GM21576 (cell line): ENCODE measurements around the gene PCDHA13.
"Not testable (repeated sequence)": the region's sequence is repeated elsewhere in the genome, so short reads cannot be mapped to it uniquely, and the experiment has no call there.

Experiments
- ATAC-seq: cut with Tn5 transposase; IDR thresholded peaks from one replicate; pipeline ENCODE4 v1.9.1; 2021; ENCODE audit warnings: mild to moderate bottlenecking, moderate library complexity; ENCODE audit not compliant: unreplicated experiment

The PCDHA13 gene

GRCh38 chr5:140868721-140869554, 13.0 kb upstream of the PCDHA13 start, which contains the start of gene PCDHA11:
PCDHA11 (plus strand) TSS chr5:140868957; CDS start chr5:140869104, 147 bp downstream.
- no peak for ATAC-seq

- no peak for ATAC-seq
Measured at GRCh38 chr5:140869555-140869886, 12.4 kb upstream of the PCDHA13 start.

GRCh38 chr5:140870221-140871201, 11.4 kb upstream of the PCDHA13 start:
- no peak for ATAC-seq

GRCh38 chr5:140875085-140876065, 6.5 kb upstream of the PCDHA13 start, which contains the start of gene PCDHA12:
PCDHA12 (plus strand) TSS chr5:140875308; CDS start chr5:140875473, 165 bp downstream.
- ATAC-seq, result no peak

- ATAC-seq, result not testable (repeated sequence)
Measured at GRCh38 chr5:140876541-140877261, 5.2 kb upstream of the PCDHA13 start.

- ATAC-seq, result no peak
Measured at GRCh38 chr5:140877262-140877581, 4.7 kb upstream of the PCDHA13 start.

GRCh38 chr5:140882591-140882899, 621 bp downstream of the PCDHA13 start:
- ATAC-seq, result no peak

- no peak for ATAC-seq
Measured at GRCh38 chr5:140883373-140883772, 1.4 kb downstream of the PCDHA13 start.

GRCh38 chr5:140883927-140884697, 2.2 kb downstream of the PCDHA13 start:
- ATAC-seq, result no peak

- ATAC-seq, result no peak
Measured at GRCh38 chr5:140916325-140916724, 34.4 kb downstream of the PCDHA13 start.

GRCh38 chr5:140923601-140924000, 41.7 kb downstream of the PCDHA13 start:
- ATAC-seq, result no peak

- ATAC-seq, result no peak
Measured at GRCh38 chr5:140925806-140926442, 44.0 kb downstream of the PCDHA13 start, which contains the start of gene PCDHAC1. PCDHAC1 (plus strand) TSS chr5:140926299; CDS start chr5:140926893, 594 bp downstream.

GRCh38 chr5:140926443-140927227, 44.7 kb downstream of the PCDHA13 start:
- ATAC-seq, result no peak

GRCh38 chr5:140927228-140927573, 45.3 kb downstream of the PCDHA13 start:
- ATAC-seq, result no peak
